Endothelial cell of umbilical vein (primary cell): ENCODE results near the gene SNX33. TPM values are rescaled to one million over a fixed set of nuclear protein-coding genes. Genes with fewer than 3 reads are reported as not detected.
"Not testable (repeated sequence)": the region's sequence is repeated elsewhere in the genome, so short reads cannot be mapped to it uniquely, and the experiment has no call there.

Experiments
- BruUV-seq: library from RNA; stranded (reverse); fragments of 400-500 nt; replicated peaks from 2 replicates; lab custom pipeline; 2021; lab: Mats Ljungman, UMichigan
- CTCF ChIA-PET: fragments of 300-600, 350-600 bp; sonication (Branson Sonifier 250); formaldehyde crosslinking; loops from one replicate; lab custom pipeline; 2021; ENCODE audit warnings: antibody characterized with exemption, inconsistent platforms; lab: Charles Lee
- POLR2A ChIA-PET: fragments of 300-600, 350-600 bp; sonication (Branson Sonifier 250); formaldehyde crosslinking; loops from one replicate; lab custom pipeline; 2021; ENCODE audit warnings: antibody characterized with exemption, inconsistent platforms; lab: Charles Lee
- DNase-seq: peaks from one replicate; pipeline ENCODE4 v3.0.0-alpha.2; 2011; ENCODE audit warnings: low read depth, low spot score
- FAIRE-seq: peaks from 2 replicates; lab custom pipeline; 2011; peaks lifted over from hg19 to GRCh38; lab: Jason Lieb, UNC
- H2AFZ ChIP-seq: 2 replicates; pipeline ENCODE4 v1.6.0; 2012; ENCODE audit warnings: low read depth, low read length, control low read depth, inconsistent platforms
- H3K27ac ChIP-seq: 2 replicates; pipeline ENCODE4 v1.5.1; 2011; ENCODE audit warnings: low read depth, mild to moderate bottlenecking, control low read depth, low read length, moderate library complexity; ENCODE audit not compliant: insufficient read depth
- H3K27me3 ChIP-seq, 2 experiments: 2 replicates each; pipeline versions ENCODE4 v1.6.0 to v1.6.1; 2011; ENCODE audit warnings: low read length in 2 of 2, mixed read lengths in 1 of 2; ENCODE audit not compliant: control insufficient read depth in 2 of 2, insufficient read depth in 2 of 2
- H3K36me3 ChIP-seq, 2 experiments: 2 replicates in 1 of 2; 3 replicates in 1 of 2; pipeline ENCODE4 v1.5.1; 2011; ENCODE audit warnings: low read length in 2 of 2, mild to moderate bottlenecking in 1 of 2, moderate library complexity in 1 of 2; ENCODE audit not compliant: control insufficient read depth in 2 of 2, insufficient read depth in 2 of 2; ENCODE audit errors: extremely low read depth in 1 of 2
- H3K4me1 ChIP-seq: 3 replicates; pipeline ENCODE4 v1.5.1; 2011; ENCODE audit warnings: mild to moderate bottlenecking, low read length; ENCODE audit not compliant: control insufficient read depth, insufficient read depth; ENCODE audit errors: extremely low read depth
- H3K4me2 ChIP-seq: 2 replicates; pipeline ENCODE4 v1.6.1; 2011; ENCODE audit warnings: low read length, control low read depth, mixed read lengths; ENCODE audit not compliant: insufficient read depth
- H3K4me3 ChIP-seq, 3 experiments: fragments of 200-600 bp in 1 of 3; sonication (generic), shearing (Covaris generic) in 1 of 3; replicated peaks in 1 of 3; 2 replicates each; pipeline ENCODE4 v1.5.1; 2011 to 2016; ENCODE audit warnings: control low read depth in 3 of 3, low read length in 3 of 3, mild to moderate bottlenecking in 2 of 3, inconsistent platforms in 1 of 3, low read depth in 1 of 3, moderate library complexity in 1 of 3; ENCODE audit not compliant: insufficient read depth in 1 of 3
- H3K79me2 ChIP-seq: 2 replicates; pipeline ENCODE4 v1.6.0; 2012; ENCODE audit warnings: low read length, inconsistent platforms; ENCODE audit not compliant: control insufficient read depth, insufficient read depth
- H3K9ac ChIP-seq: replicated peaks from 2 replicates; pipeline ENCODE3; 2011; ENCODE audit warnings: low read length, control low read depth; ENCODE audit not compliant: insufficient read depth; ENCODE audit errors: extremely low read depth
- H3K9me1 ChIP-seq: replicated peaks from 3 replicates; pipeline ENCODE4 v1.6.0; 2011; ENCODE audit warnings: mild to moderate bottlenecking, low read length; ENCODE audit not compliant: control insufficient read depth, insufficient read depth; ENCODE audit errors: extremely low read depth
- H3K9me3 ChIP-seq: replicated peaks from 2 replicates; pipeline ENCODE4 v1.5.1; 2012; ENCODE audit warnings: low read length, inconsistent platforms; ENCODE audit not compliant: control insufficient read depth, insufficient read depth
- H4K20me1 ChIP-seq: replicated peaks from 2 replicates; pipeline ENCODE3; 2011; ENCODE audit warnings: mild to moderate bottlenecking, low read length; ENCODE audit not compliant: control insufficient read depth, insufficient read depth; ENCODE audit errors: extremely low read depth
- EZH2 ChIP-seq: IDR thresholded peaks from 2 replicates; pipeline ENCODE4 v1.6.1; 2012; ENCODE audit warnings: borderline replicate concordance, low read depth, mild to moderate bottlenecking, moderate library complexity, low read length, inconsistent platforms; ENCODE audit not compliant: severe bottlenecking
- FOS ChIP-seq: IDR thresholded peaks from 2 replicates; pipeline ENCODE4 v1.6.1; 2011; ENCODE audit warnings: mild to moderate bottlenecking, low read length, moderate library complexity, borderline replicate concordance; ENCODE audit not compliant: insufficient read depth
- GATA2 ChIP-seq: IDR thresholded peaks from 2 replicates; pipeline ENCODE4 v1.7.0; 2011; ENCODE audit warnings: low read depth, mild to moderate bottlenecking, moderate library complexity, mixed read lengths, low read length; ENCODE audit not compliant: insufficient read length, insufficient read depth
- JUN ChIP-seq: IDR thresholded peaks from 2 replicates; pipeline ENCODE4 v1.6.1; 2011; ENCODE audit warnings: borderline replicate concordance, low read depth; ENCODE audit not compliant: insufficient read length, insufficient read depth
- MYC ChIP-seq: IDR thresholded peaks from one replicate; pipeline ENCODE4 v1.6.1; 2011; ENCODE audit warnings: mild to moderate bottlenecking, low read depth, low read length
- POLR2A ChIP-seq: IDR thresholded peaks from 2 replicates; pipeline ENCODE4 v1.6.1; 2012; ENCODE audit warnings: low read depth, mild to moderate bottlenecking, control low read depth, low read length
- POLR2AphosphoS5 ChIP-seq: IDR thresholded peaks from 2 replicates; pipeline ENCODE4 v1.6.1; 2012; ENCODE audit warnings: low read depth, mild to moderate bottlenecking, control low read depth, low read length, moderate library complexity; ENCODE audit not compliant: insufficient read depth
- dilution Hi-C: fragments of 300-500 bp; cut with MboI; formaldehyde crosslinking; loops from one replicate; pipeline ENCODE4 v1.15.0; 2019; ENCODE audit warnings: low sequenced_read_pairs; ENCODE audit not compliant: extremely low pct_ligation_motif_present
- intact Hi-C: fragments of 100-400 bp; cut with micrococcal nuclease; formaldehyde crosslinking; loops from one replicate; pipeline ENCODE4 v1.10.0; 2022
- polyA plus RNA-seq, 4 experiments: library from polyadenylated mRNA; depleted of rRNA in 3 of 4; stranded (reverse) in 3 of 4; unstranded in 1 of 4; fragments of >200 nt; gene quantifications; 2 replicates each; pipeline versions ENCODE4 v1.2.1 to v1.2.3, GENCODE V29; 2011 to 2012; ENCODE audit warnings: missing spikeins in 1 of 4
- total RNA-seq: library from RNA; stranded (reverse); gene quantifications from 2 replicates; pipeline ENCODE4 v1.2.3, GENCODE V29; 2021
- TF ChIP-seq, protein P1 (sequence below): IDR thresholded peaks from 2 replicates; pipeline ENCODE4 v1.6.1; 2011; ENCODE audit not compliant: insufficient read depth, insufficient read length
- TF ChIP-seq, protein P2 (sequence below), 2 donors: IDR thresholded peaks; 1 replicate in 1 of 2; 2 replicates in 1 of 2; pipeline ENCODE4 v1.5.1; 2011; ENCODE audit warnings: low read length in 2 of 2, mild to moderate bottlenecking in 2 of 2, moderate library complexity in 2 of 2, control low read depth in 1 of 2, inconsistent platforms in 1 of 2, low read depth in 1 of 2; ENCODE audit not compliant: insufficient read depth in 1 of 2; ENCODE audit errors: extremely low read depth in 1 of 2

SNX33 gene
- total and polyA plus RNA-seq, 2 donors (not counting 3 experiments of a cell fraction or from before 2014, with no cell fraction given), result 7.9 to 12.6 TPM

DNA sequence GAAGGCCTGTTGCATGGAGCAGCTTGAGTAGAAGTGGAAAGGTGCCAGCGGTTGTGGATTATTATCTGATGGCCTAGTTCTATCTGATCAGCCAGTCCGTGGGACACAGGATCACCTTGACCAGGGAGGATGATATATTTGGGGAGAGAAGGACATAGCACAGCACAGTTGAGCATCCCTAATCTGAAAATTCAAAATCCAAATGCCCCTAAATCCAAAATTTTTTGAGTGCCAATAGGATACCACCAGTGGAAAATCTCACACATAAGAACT, 58.9 kb downstream of the SNX33 start:
- Histone ChIP-seq H3K4me1 (no peaks in the 10 kb centered on the region), H3K4me2 (no peak overlapping the region), H3K9me3 (no peaks in the 10 kb centered on the region), H3K27ac (no peak overlapping the region), H3K79me2 (no peaks in the 10 kb centered on the region), H3K36me3 (no peaks in the 10 kb centered on the region), H3K9ac (no peak overlapping the region), H3K9me1 (no peaks in the 10 kb centered on the region), H2AFZ (no peak overlapping the region), H3K4me3 (no peak overlapping the region), H3K27me3 (peaks cover 6 to 10% of the 10 kb centered on the region in 2 experiments), H4K20me1 (no peaks in the 10 kb centered on the region)
- CTCF ChIA-PET, result no interaction called here
- TF ChIP-seq JUN (no peak), GATA2 (no peak), EZH2 (no peak), MYC (no peak), FOS (no peak), POLR2AphosphoS5 (no peak), POLR2A (no peak)
- TF ChIP-seq, protein P1, sequence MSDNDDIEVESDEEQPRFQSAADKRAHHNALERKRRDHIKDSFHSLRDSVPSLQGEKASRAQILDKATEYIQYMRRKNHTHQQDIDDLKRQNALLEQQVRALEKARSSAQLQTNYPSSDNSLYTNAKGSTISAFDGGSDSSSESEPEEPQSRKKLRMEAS, result no peak
- TF ChIP-seq, protein P2, sequence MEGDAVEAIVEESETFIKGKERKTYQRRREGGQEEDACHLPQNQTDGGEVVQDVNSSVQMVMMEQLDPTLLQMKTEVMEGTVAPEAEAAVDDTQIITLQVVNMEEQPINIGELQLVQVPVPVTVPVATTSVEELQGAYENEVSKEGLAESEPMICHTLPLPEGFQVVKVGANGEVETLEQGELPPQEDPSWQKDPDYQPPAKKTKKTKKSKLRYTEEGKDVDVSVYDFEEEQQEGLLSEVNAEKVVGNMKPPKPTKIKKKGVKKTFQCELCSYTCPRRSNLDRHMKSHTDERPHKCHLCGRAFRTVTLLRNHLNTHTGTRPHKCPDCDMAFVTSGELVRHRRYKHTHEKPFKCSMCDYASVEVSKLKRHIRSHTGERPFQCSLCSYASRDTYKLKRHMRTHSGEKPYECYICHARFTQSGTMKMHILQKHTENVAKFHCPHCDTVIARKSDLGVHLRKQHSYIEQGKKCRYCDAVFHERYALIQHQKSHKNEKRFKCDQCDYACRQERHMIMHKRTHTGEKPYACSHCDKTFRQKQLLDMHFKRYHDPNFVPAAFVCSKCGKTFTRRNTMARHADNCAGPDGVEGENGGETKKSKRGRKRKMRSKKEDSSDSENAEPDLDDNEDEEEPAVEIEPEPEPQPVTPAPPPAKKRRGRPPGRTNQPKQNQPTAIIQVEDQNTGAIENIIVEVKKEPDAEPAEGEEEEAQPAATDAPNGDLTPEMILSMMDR (IDR thresholded peaks at IDR 0.05; ENCODE audit: extremely low read depth in 1 of 2, insufficient read depth in 1 of 2, low read depth in 1 of 2, low read length in 2 of 2), result no peak
- intact Hi-C loops, result no loop called here
- FAIRE-seq (no peak), DNase-seq (no peak)
- BruUV-seq, result no TSS peak
- dilution Hi-C loops, result no loop called here
- POLR2A ChIA-PET, result no interaction called here

DNA sequence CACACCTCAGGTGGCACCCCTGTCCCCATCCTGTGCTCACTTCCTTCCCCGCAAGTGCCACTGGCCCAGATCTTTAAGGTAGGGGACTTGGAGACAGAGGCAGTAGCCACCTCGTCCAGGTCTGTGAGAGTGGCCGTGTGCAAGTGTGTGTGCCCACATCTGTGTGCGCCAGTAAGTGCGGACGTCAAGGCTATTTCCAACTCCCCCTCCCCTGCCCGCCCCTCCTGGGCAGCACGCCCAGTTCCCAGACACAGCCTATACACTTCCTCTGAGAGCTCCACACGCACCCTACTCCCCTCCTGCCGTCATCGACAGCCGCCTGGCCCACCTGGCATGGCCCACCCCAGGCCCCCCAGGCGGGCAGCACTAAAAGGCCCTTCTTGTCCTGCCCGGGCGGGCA, 61.7 kb downstream of the SNX33 start:
- H3K4me1 ChIP-seq, H3K36me3 ChIP-seq, FAIRE-seq, dilution Hi-C loops, H3K9ac ChIP-seq, H2AFZ ChIP-seq, H3K9me3 ChIP-seq, H3K79me2 ChIP-seq, DNase-seq, POLR2A ChIA-PET, BruUV-seq, H3K9me1 ChIP-seq, H3K4me3 ChIP-seq, H4K20me1 ChIP-seq, H3K27ac ChIP-seq, intact Hi-C loops, H3K4me2 ChIP-seq: not testable (repeated sequence)
- CTCF ChIA-PET, result interaction anchor here (1.4 kb wide), 1 partner anchor 15 kb away, joined by 4 read pairs; a partner anchor contains a TSS
- peaks cover 21 to 32% of the 10 kb centered on the region in 2 experiments for H3K27me3 ChIP-seq

DNA sequence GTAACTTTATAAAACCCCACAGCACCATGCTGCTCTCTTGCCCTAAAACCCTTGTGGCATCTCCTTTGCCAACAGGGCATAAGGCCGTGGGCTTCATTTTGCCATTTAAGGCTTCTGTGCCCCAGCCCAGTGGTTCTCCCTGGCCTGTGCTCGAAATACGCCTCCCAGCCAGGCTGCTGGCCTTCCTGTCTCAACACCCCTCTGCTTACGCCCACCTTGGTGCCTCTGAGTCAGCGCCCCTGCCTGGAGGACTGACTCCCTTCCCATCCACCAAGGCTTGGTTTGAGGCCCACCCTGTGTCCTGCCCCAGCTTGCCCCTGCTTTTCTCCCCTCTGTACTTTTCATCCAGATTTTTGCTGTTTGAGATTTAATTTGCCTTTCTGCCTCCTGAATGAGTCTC, 63.2 kb downstream of the SNX33 start:
- H3K4me2 ChIP-seq, H3K9ac ChIP-seq, CTCF ChIA-PET, H3K79me2 ChIP-seq, H2AFZ ChIP-seq, H3K4me1 ChIP-seq, BruUV-seq, H3K36me3 ChIP-seq, DNase-seq, H3K9me3 ChIP-seq, H3K9me1 ChIP-seq, POLR2A ChIA-PET, H3K27ac ChIP-seq, H3K4me3 ChIP-seq, dilution Hi-C loops, H4K20me1 ChIP-seq, intact Hi-C loops: not testable (repeated sequence)
- peak; percentile 43 for FAIRE-seq
- peaks cover 21 to 32% of the 10 kb centered on the region in 2 experiments for H3K27me3 ChIP-seq
